ENCODE measurements around the gene AP1S1.
"Not testable (repeated sequence)": the region's sequence is repeated elsewhere in the genome, so short reads cannot be mapped to it uniquely, and the experiment has no call there.

Gene AP1S1

DNA sequence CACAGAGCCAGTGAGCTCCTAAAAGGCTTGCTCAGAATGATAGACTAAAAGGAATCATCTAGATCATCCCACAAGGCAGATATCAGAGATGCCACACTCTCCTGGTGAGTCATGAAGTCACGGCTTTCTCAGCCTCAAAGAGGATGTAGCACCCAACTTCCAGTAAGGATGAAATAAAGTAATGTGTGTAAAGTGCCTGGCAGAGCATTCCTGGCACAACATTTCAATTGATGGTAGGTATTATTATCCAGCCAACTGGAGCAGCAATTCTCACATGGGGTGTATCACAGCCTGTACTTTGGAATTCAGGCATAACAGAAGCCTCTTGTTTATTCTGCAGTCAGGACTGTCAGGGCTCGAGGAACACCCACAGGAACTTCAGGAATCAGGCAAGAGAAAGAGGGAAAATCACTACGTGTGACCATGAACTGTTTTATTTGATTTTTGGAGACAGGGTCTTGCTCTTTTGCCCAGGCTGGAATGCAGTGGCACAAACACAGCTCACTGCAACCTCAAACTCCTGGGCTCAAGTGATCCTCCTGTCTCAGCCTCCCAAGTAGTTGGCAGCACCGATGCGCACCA is 31.1 kb downstream of the AP1S1 start:
- no peak overlapping the region for H3K4me3 ChIP-seq (ENCODE audit: low read depth, low read length)
- TF ChIP-seq, protein P1, sequence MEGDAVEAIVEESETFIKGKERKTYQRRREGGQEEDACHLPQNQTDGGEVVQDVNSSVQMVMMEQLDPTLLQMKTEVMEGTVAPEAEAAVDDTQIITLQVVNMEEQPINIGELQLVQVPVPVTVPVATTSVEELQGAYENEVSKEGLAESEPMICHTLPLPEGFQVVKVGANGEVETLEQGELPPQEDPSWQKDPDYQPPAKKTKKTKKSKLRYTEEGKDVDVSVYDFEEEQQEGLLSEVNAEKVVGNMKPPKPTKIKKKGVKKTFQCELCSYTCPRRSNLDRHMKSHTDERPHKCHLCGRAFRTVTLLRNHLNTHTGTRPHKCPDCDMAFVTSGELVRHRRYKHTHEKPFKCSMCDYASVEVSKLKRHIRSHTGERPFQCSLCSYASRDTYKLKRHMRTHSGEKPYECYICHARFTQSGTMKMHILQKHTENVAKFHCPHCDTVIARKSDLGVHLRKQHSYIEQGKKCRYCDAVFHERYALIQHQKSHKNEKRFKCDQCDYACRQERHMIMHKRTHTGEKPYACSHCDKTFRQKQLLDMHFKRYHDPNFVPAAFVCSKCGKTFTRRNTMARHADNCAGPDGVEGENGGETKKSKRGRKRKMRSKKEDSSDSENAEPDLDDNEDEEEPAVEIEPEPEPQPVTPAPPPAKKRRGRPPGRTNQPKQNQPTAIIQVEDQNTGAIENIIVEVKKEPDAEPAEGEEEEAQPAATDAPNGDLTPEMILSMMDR (IDR thresholded peaks at IDR 0.05; ENCODE audit: borderline replicate concordance, insufficient read depth, low read depth, low read length): no peak

DNA sequence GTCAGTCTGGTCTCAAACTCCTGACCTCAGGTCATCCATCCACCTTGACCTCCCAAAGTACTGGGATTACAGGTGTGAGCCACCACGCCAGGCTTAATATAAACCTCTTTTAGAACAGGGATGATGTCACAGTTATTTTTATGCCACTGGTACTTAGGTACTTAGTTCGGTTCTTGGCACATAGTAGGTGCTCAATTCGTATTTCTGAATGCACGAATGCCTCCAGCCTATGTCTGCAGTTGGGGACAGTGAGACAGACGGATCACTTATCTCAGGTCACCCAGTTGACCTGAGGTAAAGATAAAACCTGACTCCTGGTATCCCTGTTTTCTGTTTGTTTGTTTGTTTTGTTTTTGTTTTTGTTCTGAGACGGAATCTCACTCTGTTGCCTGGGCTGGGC is 31.9 kb downstream of the AP1S1 start:
- H3K4me3 ChIP-seq (ENCODE audit: low read depth, low read length): no peak overlapping the region
- TF ChIP-seq, protein P1 (IDR thresholded peaks at IDR 0.05; ENCODE audit: borderline replicate concordance, insufficient read depth, low read depth, low read length): no peak

DNA sequence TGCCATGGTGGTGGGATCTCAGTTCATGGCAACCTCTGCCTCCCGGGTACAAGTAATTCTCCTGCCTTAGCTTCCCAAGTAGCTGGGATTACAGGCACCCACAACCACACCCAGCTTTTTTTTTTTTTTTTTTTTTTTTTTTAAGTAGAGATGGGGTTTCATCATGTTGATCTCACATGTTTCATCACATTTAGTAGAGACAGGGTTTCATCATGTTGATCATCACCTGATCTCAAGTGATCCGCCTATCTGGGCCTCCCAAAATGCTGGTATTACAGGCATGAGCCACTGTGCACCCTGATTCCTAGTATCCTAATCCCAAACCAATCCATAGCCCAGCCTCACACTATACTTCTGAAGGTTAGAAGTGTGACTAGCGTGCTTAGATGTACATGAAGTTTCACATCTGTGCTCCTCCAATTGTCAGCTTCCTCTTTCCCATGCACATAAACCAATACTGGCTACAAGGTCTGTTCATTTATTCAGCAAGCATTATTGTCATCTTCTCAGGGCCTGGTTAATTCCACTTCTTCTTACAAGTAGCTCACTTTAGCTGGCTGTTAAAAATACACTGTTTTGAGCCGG is 32.7 kb downstream of the AP1S1 start:
- TF ChIP-seq, protein P1 (IDR thresholded peaks at IDR 0.05; ENCODE audit: borderline replicate concordance, insufficient read depth, low read depth, low read length): no peak
- H3K4me3 ChIP-seq (ENCODE audit: low read depth, low read length): no peak overlapping the region

DNA sequence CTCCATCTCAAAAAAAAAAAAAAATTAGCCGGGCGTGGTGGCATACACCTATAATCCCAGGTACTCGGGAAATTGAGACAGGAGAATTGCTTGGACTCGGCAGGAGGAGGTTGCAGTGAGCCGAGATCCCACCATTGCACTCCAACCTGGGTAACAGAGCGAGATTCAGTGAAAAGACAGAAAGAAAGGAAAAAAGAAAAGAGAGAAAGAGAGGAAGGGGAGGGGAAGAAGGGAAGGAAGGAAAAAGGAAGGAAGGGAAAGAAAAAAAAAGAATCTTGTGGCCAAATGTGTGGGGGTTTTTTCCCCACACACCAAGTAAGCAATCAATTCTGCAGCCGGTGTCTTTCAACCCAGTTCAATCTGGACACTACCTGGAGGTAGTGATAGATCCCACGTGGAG is 34.8 kb downstream of the AP1S1 start:
- no peak overlapping the region for H3K4me3 ChIP-seq (ENCODE audit: low read depth, low read length)
- TF ChIP-seq, protein P1 (IDR thresholded peaks at IDR 0.05; ENCODE audit: borderline replicate concordance, insufficient read depth, low read depth, low read length): no peak

DNA sequence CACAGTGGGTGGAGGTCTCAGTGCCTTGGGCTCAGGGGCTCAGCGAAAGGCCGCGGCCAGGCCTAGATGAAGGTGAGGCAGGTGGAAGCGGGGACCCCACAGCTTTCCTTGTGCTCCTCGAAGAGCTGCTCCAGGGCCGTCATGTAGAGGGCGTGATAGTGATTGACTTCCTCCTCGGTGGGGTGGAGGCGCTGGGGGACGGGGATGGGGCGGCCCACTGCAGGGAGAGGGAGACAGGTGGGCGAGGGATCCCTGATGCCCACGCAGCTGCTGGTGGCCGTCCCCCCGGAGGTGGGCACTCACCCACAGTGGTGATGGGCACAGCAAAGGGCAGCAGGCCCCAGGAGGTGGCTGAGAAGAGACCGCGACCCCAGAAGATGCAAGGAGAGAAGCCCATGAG is 41.6 kb downstream of the AP1S1 start:
- TF ChIP-seq, protein P1 (IDR thresholded peaks at IDR 0.05; ENCODE audit: borderline replicate concordance, insufficient read depth, low read depth, low read length): no peak
- H3K4me3 ChIP-seq (ENCODE audit: low read depth, low read length): no peak overlapping the region

DNA sequence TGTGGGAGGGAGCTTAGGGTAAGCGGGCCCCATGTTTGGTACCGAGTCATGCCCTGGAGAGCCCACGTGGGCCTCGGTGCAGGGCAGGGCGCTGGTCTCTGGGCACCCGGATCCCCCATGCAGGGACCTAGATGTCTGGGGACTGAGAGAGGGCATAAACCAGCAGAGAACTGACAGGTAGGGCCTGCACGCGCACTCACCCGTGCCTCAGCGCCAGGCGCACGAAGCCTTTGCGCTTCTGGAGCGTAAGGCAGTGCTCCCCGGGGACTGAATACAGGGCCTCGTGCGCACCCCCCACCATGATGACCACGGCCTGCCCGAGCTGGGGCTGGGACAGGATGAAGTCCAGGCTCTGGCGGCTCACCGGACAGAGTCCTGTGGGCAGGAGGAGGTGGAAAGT is 43.7 kb downstream of the AP1S1 start:
- TF ChIP-seq, protein P1 (IDR thresholded peaks at IDR 0.05; ENCODE audit: borderline replicate concordance, insufficient read depth, low read depth, low read length): no peak
- H3K4me3 ChIP-seq (ENCODE audit: low read depth, low read length): no peak overlapping the region

DNA sequence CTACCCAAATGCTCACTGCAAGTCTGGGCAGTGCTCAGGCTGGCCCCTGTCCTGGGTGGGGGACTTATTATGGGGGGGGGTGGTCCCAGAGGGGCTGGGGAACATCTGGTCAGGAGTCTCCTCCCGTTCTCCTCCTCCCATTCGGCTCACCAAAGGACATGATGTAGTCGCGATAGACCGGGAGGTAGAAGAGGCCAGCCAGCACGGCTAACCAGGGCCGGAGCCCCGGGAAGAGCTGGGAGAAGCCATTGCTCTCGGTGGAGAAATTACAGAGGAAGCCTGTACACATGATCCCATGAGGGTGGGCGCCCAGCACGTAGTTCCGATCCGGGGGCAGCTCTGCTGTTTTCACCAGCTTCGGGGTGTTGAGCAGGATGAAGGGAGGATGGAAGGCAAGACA is 44.2 kb downstream of the AP1S1 start:
- H3K4me3 ChIP-seq (ENCODE audit: low read depth, low read length): no peak overlapping the region
- TF ChIP-seq, protein P1 (IDR thresholded peaks at IDR 0.05; ENCODE audit: borderline replicate concordance, insufficient read depth, low read depth, low read length): no peak

DNA sequence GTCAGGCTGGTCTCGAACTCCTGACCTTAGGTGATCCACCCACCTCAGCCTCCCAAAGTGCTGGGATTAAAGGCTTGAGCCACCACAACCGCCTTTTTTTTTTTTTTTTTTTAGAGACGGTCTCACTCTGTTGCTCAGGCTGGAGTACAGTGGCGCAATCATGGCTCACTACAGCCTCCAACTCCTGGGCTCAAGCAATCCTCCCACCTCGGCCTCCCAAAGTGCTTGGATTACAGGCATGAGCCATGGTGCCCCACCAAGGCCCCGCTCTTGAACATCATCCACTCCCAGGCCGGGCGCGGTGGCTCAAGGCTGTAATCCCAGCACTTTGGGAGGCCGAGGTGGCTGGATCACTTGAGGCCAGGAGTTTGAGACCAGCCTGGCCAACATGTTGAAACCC is 45.2 kb downstream of the AP1S1 start:
- not testable (repeated sequence) for H3K4me3 ChIP-seq (ENCODE audit: low read depth, low read length)
